HG03175 (cell line): ENCODE measurements around the gene DOCK4.
"Not testable (repeated sequence)": the region's sequence is repeated elsewhere in the genome, so short reads cannot be mapped to it uniquely, and the experiment has no call there.

Experiments
- ATAC-seq: cut with Tn5 transposase; IDR thresholded peaks from one replicate; pipeline ENCODE4 v1.9.1; 2021; ENCODE audit warnings: mild to moderate bottlenecking, moderate library complexity; ENCODE audit not compliant: unreplicated experiment

DOCK4 gene

GRCh38 chr7:112136271-112137008, 69.8 kb downstream of the DOCK4 start:
- ATAC-seq, result no peak

GRCh38 chr7:112135815-112136214, 70.4 kb downstream of the DOCK4 start:
- ATAC-seq, result no peak

GRCh38 chr7:112134039-112134438, 72.2 kb downstream of the DOCK4 start:
- no peak for ATAC-seq

- no peak for ATAC-seq
Measured at GRCh38 chr7:112133328-112133727, 72.9 kb downstream of the DOCK4 start.

- no peak for ATAC-seq
Measured at GRCh38 chr7:112132051-112132694, 74.0 kb downstream of the DOCK4 start.

GRCh38 chr7:112130729-112131410, 75.3 kb downstream of the DOCK4 start:
- no peak for ATAC-seq

- no peak for ATAC-seq
Measured at GRCh38 chr7:112129655-112130323, 76.4 kb downstream of the DOCK4 start.

- not testable (repeated sequence) for ATAC-seq
Measured at GRCh38 chr7:112128461-112129425, 77.5 kb downstream of the DOCK4 start.

GRCh38 chr7:112128041-112128440, 78.2 kb downstream of the DOCK4 start:
- not testable (repeated sequence) for ATAC-seq

- ATAC-seq, result no peak
Measured at GRCh38 chr7:112125250-112125649, 80.9 kb downstream of the DOCK4 start.

GRCh38 chr7:112124061-112124766, 82.0 kb downstream of the DOCK4 start:
- no peak for ATAC-seq

- ATAC-seq, result no peak
Measured at GRCh38 chr7:112122798-112123197, 83.4 kb downstream of the DOCK4 start.

GRCh38 chr7:112122144-112122543, 84.1 kb downstream of the DOCK4 start:
- ATAC-seq, result no peak

- no peak for ATAC-seq
Measured at GRCh38 chr7:112121318-112121717, 84.9 kb downstream of the DOCK4 start.

- peak; percentile 62 for ATAC-seq
Measured at GRCh38 chr7:112120696-112121217, 85.4 kb downstream of the DOCK4 start.

GRCh38 chr7:112118581-112119566, 87.3 kb downstream of the DOCK4 start:
- ATAC-seq, result no peak

GRCh38 chr7:112116894-112117293, 89.3 kb downstream of the DOCK4 start:
- no peak for ATAC-seq

- no peak for ATAC-seq
Measured at GRCh38 chr7:112116358-112116757, 89.8 kb downstream of the DOCK4 start.
